ENCODE measurements around the gene SPON1. TPM values are rescaled to one million over a fixed set of nuclear protein-coding genes. Genes with fewer than 3 reads are reported as not detected.

Gene SPON1
- total and polyA plus RNA-seq, 2 of the 8 experiments (the other 6 are each of a cell fraction or from before 2014, with no cell fraction given): 1.5 to 5.4 TPM

DNA sequence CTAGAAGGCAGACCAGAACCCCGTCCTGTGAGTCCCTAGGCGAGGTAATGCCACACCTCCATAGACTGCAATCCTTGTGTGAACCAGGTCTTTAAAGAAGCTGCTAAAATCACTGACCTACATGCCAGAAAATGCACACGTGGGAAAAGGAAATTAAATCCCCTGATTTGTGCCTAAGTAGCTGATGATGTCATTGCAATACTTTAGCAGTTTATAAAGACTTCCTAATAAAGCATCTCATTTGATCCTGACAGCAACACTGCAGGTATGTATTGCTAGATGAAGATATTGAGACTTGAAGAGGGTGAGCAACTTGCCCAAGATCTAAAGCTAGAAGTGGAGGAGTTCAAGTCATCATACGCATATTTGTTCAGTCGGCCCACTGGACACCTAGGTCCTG is 289.2 kb downstream of the SPON1 start (continued):
- TF ChIP-seq, protein P1, sequence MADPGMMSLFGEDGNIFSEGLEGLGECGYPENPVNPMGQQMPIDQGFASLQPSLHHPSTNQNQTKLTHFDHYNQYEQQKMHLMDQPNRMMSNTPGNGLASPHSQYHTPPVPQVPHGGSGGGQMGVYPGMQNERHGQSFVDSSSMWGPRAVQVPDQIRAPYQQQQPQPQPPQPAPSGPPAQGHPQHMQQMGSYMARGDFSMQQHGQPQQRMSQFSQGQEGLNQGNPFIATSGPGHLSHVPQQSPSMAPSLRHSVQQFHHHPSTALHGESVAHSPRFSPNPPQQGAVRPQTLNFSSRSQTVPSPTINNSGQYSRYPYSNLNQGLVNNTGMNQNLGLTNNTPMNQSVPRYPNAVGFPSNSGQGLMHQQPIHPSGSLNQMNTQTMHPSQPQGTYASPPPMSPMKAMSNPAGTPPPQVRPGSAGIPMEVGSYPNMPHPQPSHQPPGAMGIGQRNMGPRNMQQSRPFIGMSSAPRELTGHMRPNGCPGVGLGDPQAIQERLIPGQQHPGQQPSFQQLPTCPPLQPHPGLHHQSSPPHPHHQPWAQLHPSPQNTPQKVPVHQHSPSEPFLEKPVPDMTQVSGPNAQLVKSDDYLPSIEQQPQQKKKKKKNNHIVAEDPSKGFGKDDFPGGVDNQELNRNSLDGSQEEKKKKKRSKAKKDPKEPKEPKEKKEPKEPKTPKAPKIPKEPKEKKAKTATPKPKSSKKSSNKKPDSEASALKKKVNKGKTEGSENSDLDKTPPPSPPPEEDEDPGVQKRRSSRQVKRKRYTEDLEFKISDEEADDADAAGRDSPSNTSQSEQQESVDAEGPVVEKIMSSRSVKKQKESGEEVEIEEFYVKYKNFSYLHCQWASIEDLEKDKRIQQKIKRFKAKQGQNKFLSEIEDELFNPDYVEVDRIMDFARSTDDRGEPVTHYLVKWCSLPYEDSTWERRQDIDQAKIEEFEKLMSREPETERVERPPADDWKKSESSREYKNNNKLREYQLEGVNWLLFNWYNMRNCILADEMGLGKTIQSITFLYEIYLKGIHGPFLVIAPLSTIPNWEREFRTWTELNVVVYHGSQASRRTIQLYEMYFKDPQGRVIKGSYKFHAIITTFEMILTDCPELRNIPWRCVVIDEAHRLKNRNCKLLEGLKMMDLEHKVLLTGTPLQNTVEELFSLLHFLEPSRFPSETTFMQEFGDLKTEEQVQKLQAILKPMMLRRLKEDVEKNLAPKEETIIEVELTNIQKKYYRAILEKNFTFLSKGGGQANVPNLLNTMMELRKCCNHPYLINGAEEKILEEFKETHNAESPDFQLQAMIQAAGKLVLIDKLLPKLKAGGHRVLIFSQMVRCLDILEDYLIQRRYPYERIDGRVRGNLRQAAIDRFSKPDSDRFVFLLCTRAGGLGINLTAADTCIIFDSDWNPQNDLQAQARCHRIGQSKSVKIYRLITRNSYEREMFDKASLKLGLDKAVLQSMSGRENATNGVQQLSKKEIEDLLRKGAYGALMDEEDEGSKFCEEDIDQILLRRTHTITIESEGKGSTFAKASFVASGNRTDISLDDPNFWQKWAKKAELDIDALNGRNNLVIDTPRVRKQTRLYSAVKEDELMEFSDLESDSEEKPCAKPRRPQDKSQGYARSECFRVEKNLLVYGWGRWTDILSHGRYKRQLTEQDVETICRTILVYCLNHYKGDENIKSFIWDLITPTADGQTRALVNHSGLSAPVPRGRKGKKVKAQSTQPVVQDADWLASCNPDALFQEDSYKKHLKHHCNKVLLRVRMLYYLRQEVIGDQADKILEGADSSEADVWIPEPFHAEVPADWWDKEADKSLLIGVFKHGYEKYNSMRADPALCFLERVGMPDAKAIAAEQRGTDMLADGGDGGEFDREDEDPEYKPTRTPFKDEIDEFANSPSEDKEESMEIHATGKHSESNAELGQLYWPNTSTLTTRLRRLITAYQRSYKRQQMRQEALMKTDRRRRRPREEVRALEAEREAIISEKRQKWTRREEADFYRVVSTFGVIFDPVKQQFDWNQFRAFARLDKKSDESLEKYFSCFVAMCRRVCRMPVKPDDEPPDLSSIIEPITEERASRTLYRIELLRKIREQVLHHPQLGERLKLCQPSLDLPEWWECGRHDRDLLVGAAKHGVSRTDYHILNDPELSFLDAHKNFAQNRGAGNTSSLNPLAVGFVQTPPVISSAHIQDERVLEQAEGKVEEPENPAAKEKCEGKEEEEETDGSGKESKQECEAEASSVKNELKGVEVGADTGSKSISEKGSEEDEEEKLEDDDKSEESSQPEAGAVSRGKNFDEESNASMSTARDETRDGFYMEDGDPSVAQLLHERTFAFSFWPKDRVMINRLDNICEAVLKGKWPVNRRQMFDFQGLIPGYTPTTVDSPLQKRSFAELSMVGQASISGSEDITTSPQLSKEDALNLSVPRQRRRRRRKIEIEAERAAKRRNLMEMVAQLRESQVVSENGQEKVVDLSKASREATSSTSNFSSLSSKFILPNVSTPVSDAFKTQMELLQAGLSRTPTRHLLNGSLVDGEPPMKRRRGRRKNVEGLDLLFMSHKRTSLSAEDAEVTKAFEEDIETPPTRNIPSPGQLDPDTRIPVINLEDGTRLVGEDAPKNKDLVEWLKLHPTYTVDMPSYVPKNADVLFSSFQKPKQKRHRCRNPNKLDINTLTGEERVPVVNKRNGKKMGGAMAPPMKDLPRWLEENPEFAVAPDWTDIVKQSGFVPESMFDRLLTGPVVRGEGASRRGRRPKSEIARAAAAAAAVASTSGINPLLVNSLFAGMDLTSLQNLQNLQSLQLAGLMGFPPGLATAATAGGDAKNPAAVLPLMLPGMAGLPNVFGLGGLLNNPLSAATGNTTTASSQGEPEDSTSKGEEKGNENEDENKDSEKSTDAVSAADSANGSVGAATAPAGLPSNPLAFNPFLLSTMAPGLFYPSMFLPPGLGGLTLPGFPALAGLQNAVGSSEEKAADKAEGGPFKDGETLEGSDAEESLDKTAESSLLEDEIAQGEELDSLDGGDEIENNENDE (IDR thresholded peaks at IDR 0.05; ENCODE audit: insufficient replicate concordance, low read length): no peak
- TF ChIP-seq CEBPB (IDR thresholded peaks at IDR 0.05; ENCODE audit: low read depth, low read length) (no peak), SRF (IDR thresholded peaks at IDR 0.05; ENCODE audit: low read depth, low read length) (no peak), KDM1A (IDR thresholded peaks at IDR 0.05; ENCODE audit: borderline replicate concordance, low read length) (no peak)
